GM10266 (cell line): ENCODE measurements around the gene TNPO1.

Experiments
- DNase-seq: peaks from one replicate; pipeline ENCODE4 v3.0.0; 2012; ENCODE audit errors: extremely low spot score
- CTCF ChIP-seq: IDR thresholded peaks from 2 replicates; pipeline ENCODE4 v1.5.1; 2012; ENCODE audit warnings: mild to moderate bottlenecking, low read depth; ENCODE audit not compliant: control insufficient read depth, insufficient read depth; ENCODE audit errors: missing control alignments

TNPO1 gene

GRCh38 chr5:72892846-72893245 lies 76.4 kb downstream of the TNPO1 start:
- DNase-seq, result no peak
- TF ChIP-seq CTCF, result no peak

- TF ChIP-seq CTCF, result no peak
Measured at GRCh38 chr5:72895758-72896157, 79.3 kb downstream of the TNPO1 start.

GRCh38 chr5:72906806-72907205 lies 90.3 kb downstream of the TNPO1 start:
- TF ChIP-seq CTCF, result no peak

More at GRCh38 chr5:72895758-72896157, 79.3 kb downstream of the TNPO1 start:
- no peak for DNase-seq

GRCh38 chr5:72908664-72909063 lies 92.2 kb downstream of the TNPO1 start:
- no peak for DNase-seq
- no peak for TF ChIP-seq CTCF

More at GRCh38 chr5:72906806-72907205, 90.3 kb downstream of the TNPO1 start:
- no peak for DNase-seq

- DNase-seq, result no peak
Measured at GRCh38 chr5:72917371-72917776, 100.9 kb downstream of the TNPO1 start.

GRCh38 chr5:72920690-72921502 lies 104.4 kb downstream of the TNPO1 start:
- no peak for DNase-seq
- TF ChIP-seq CTCF, result no peak

More at GRCh38 chr5:72917371-72917776, 100.9 kb downstream of the TNPO1 start:
- TF ChIP-seq CTCF, result no peak

GRCh38 chr5:72921886-72922285 lies 105.4 kb downstream of the TNPO1 start:
- DNase-seq, result no peak
- no peak for TF ChIP-seq CTCF
